Fibroblast of skin of abdomen (primary cell): ENCODE results near the gene MANSC4. TPM values are rescaled to one million over a fixed set of nuclear protein-coding genes. Genes with fewer than 3 reads are reported as not detected.

Source experiments
- DNase-seq: peaks from one replicate; pipeline ENCODE4 v3.0.0-alpha.2; 2013
- polyA plus RNA-seq, 2 experiments: library from polyadenylated mRNA; unstranded; fragments of 120-200 nt; gene quantifications; one replicate each; pipeline ENCODE4 v1.2.1, GENCODE V29; 2013; ENCODE audit not compliant: insufficient read length in 2 of 2

The MANSC4 gene
- polyA plus RNA-seq (2013, experiment 1 of 2; ENCODE audit: insufficient read length) = not detected
- polyA plus RNA-seq (2013, experiment 2 of 2; ENCODE audit: insufficient read length) = not detected

- DNase-seq = peak; percentile 83
Measured at GRCh38 chr12:27779920-27780611, at the start of gene MANSC4, which contains the start of gene KLHL42. Gene MANSC4, minus strand, starts transcription at chr12:27780236. Its CDS starts 8,960 bp downstream, at chr12:27771276. Gene KLHL42, plus strand, starts transcription at chr12:27780233. Its CDS starts 98 bp downstream, at chr12:27780331.

GRCh38 chr12:27828196-27828595, 48.2 kb upstream of the MANSC4 start:
- peak; percentile 8 for DNase-seq

DNA sequence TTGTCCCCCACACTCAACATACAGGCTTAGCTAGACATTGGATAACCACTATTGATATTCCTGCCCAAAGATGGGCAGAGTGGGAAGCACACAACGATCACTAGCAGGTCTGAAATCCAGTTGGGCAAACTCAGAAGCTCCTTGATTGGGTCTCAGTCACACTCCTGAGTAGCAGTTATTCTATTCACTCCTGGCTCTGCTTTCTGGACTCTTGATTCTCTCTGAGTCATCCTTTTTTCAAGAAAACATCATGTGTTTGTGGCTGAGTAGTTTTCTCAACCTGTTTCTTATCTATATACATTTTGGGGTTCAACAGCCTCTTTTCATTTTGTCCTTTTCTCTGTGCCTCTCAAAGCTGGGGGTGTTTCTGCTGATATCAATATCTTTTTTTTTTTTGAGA, 46.0 kb upstream of the MANSC4 start:
- no peak for DNase-seq

GRCh38 chr12:27824126-27824842, 44.2 kb upstream of the MANSC4 start:
- no peak for DNase-seq

- DNase-seq = no peak
Measured at GRCh38 chr12:27823038-27823437, 43.0 kb upstream of the MANSC4 start.

DNA sequence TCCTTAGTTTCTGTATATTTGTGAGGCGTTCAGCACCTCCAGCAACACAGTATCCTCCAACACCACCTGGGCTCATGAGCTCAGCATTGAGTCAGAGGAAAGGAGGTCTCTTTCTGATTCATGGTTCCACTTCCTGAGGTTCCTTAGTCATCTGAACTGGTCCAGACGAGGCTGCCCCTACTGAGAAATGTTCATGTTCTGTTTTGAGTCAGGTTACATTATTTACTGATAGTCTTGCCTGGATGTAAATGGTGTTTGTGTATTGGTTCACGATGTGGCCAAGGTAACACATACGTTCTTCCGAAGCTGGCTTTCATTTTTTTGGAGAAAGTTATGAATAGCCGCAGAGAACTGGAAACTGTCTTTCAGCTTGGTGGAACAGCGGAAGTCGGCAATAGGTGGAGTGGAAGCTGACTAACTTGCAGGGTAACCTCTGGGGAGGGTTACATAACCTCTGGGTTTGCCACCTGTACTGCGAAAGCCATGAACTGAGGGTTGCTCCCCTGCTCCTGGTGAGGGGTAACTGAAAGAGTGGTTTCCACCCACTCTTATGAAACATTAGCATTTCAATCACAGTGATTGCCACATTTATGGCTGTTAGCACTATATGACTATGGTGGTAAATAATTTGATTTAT, 42.2 kb upstream of the MANSC4 start:
- peak; percentile 75 for DNase-seq

- peak; percentile 72 for DNase-seq
Measured at GRCh38 chr12:27821259-27821973, 41.4 kb upstream of the MANSC4 start.

GRCh38 chr12:27820564-27820963, 40.5 kb upstream of the MANSC4 start:
- no peak for DNase-seq

- no peak for DNase-seq
Measured at GRCh38 chr12:27818401-27818918, 38.4 kb upstream of the MANSC4 start.

DNA sequence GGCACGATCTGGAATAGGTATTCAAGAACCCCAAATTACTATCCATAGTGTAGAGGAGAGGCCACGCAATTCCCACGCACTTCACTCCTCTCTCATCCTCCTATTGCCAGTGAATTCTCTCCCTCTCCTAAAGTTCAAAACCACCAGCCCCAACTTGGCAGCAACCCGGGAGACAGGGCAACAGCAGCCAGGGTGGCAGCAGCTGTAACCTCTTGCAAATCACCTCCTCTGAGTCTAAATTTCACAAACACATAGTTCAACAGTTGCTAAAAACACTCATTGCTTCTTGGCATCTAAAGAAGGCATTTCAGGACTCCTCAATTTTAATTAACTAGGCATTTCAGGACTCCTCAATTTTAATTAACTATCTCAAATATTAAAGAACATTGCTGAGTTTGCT, 37.7 kb upstream of the MANSC4 start:
- no peak for DNase-seq

GRCh38 chr12:27814851-27815591, 35.0 kb upstream of the MANSC4 start:
- peak; percentile 44 for DNase-seq

DNA sequence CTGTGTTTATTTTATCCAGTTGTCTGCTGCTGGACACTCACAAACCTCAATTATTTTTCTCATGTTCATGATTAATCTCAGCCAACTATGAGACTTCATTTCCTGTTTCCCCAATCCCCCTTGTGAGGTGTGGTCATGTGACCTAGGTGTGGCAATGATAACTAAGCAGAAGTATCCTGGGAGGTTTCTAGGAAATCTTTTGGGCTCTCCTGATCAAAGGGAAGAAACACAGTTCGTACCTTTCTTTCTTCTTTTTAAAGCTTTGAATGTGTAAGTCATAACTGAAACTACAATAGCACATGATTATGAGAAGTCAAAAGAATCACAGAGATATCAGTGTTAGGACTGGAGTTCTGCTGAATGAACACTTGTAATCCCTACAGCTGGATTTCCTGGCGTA, 34.4 kb upstream of the MANSC4 start:
- DNase-seq = no peak

GRCh38 chr12:27812502-27812901, 32.5 kb upstream of the MANSC4 start:
- DNase-seq = no peak

- DNase-seq = no peak
Measured at GRCh38 chr12:27810756-27811155, 30.7 kb upstream of the MANSC4 start.

- no peak for DNase-seq
Measured at GRCh38 chr12:27808841-27809240, 28.8 kb upstream of the MANSC4 start.

DNA sequence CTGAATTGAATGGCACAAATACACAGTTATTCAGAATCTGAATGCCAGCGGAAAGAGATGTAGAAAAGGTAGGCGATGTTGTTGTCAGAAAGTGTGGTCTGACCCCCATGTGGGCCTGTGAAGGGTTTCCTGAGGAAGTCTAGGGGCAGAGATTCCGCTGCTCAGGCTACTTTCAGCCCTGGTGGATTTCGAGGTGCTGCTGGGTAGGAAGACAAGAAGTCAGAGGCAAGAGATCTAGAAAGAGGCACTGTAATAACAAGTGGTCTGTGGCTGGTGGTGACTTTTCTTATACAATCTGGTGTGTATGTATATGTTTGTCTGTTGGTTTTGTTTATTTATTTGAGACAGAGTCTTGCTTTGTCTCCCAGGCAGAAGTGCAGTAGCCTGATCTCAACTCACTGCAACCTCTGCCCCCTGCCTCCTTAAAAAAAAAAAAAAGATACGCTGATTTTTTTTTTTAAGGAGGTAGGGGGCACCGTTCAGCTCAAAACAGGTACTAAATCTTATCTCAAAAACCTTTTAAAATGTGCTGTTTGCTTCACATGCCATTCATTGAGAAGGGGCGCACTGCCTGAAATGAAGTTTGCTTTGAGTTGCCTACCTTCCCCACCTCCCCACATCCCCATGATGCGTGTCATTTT, 27.1 kb upstream of the MANSC4 start:
- no peak for DNase-seq

GRCh38 chr12:27806259-27806658, 26.2 kb upstream of the MANSC4 start:
- no peak for DNase-seq

- DNase-seq = no peak
Measured at GRCh38 chr12:27805238-27805637, 25.2 kb upstream of the MANSC4 start.

GRCh38 chr12:27802936-27803335, 22.9 kb upstream of the MANSC4 start:
- DNase-seq = no peak

- DNase-seq = no peak
Measured at GRCh38 chr12:27802511-27802910, 22.5 kb upstream of the MANSC4 start.

DNA sequence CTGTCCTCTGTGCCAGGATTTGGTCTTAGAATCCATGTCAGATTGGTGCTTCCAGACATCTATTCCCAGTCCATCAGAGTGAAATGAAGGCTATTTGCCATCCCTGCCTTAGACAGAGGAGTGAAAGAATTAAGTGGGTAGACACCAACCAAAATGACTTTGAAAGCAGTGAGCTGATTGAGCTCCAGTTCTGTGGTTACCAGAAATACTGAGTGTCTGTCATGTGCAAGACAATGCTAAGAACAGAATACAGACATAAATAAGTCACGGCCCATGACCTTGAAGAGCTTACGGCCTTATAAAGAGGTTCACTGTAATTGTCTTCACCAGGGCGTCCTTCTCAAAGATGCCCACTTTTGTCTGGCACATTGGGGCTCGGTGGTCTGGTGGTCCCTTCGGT, 21.6 kb upstream of the MANSC4 start:
- DNase-seq = no peak
